OCI-LY1 (cell line): ENCODE results near the gene GNG13.

Source experiments
- H2AFZ ChIP-seq: fragments of 200-600 bp; sonication (generic), shearing (Covaris generic); 2 replicates; pipeline ENCODE4 v1.6.0; 2014; ENCODE audit warnings: antibody characterized with exemption, mild to moderate bottlenecking, low read length
- H3F3A ChIP-seq: fragments of 200-600 bp; sonication (generic), shearing (Covaris generic); 2 replicates; pipeline ENCODE4 v1.6.0; 2014; ENCODE audit warnings: mild to moderate bottlenecking, antibody characterized with exemption, low read length, moderate library complexity; ENCODE audit not compliant: insufficient read depth
- H3K27ac ChIP-seq: fragments of 200-600 bp; sonication (generic); 2 replicates; pipeline ENCODE4 v1.5.1; 2014; ENCODE audit warnings: low read length, mixed run types, mild to moderate bottlenecking, low read depth; ENCODE audit not compliant: poor library complexity, severe bottlenecking
- H3K27me3 ChIP-seq: fragments of 200-600 bp; sonication (generic); 2 replicates; pipeline ENCODE4 v1.6.0; 2014; ENCODE audit warnings: antibody characterized with exemption, mild to moderate bottlenecking, low read length, moderate library complexity; ENCODE audit not compliant: insufficient read depth
- H3K36me3 ChIP-seq: fragments of 200-600 bp; sonication (generic); 2 replicates; pipeline ENCODE4 v1.6.1; 2014; ENCODE audit warnings: mild to moderate bottlenecking, antibody characterized with exemption, low read length, moderate library complexity, mixed read lengths; ENCODE audit not compliant: insufficient read depth
- H3K4me1 ChIP-seq: fragments of 200-600 bp; sonication (generic); 2 replicates; pipeline ENCODE4 v1.5.1; 2014; ENCODE audit warnings: mild to moderate bottlenecking, low read length, moderate library complexity; ENCODE audit not compliant: insufficient read depth, severe bottlenecking
- H3K4me2 ChIP-seq: fragments of 200-600 bp; sonication (generic), shearing (Covaris generic); 2 replicates; pipeline ENCODE4 v1.6.1; 2014; ENCODE audit warnings: low read length
- H3K4me3 ChIP-seq: fragments of 200-600 bp; sonication (generic); 2 replicates; pipeline ENCODE4 v1.5.1; 2014; ENCODE audit warnings: low read length, low read depth, mild to moderate bottlenecking, mixed read lengths; ENCODE audit not compliant: poor library complexity, severe bottlenecking
- H3K79me2 ChIP-seq: fragments of 200-600 bp; shearing (Covaris generic); 2 replicates; pipeline ENCODE4 v1.6.1; 2016; ENCODE audit warnings: mixed run types, low read length, mixed read lengths; ENCODE audit not compliant: insufficient read depth
- H3K9ac ChIP-seq: fragments of 200-600 bp; sonication (generic), shearing (Covaris generic); 2 replicates; pipeline ENCODE4 v1.6.1; 2014; ENCODE audit warnings: mild to moderate bottlenecking, low read length, mixed read lengths
- H3K9me2 ChIP-seq: fragments of 200-600 bp; sonication (generic), shearing (Covaris generic); 2 replicates; pipeline ENCODE4 v1.6.1; 2014; ENCODE audit warnings: low read depth, mild to moderate bottlenecking, low read length, mixed read lengths
- H3K9me3 ChIP-seq: fragments of 200-600 bp; shearing (Covaris generic); 2 replicates; pipeline ENCODE4 v1.6.1; 2014; ENCODE audit warnings: low read length, mixed read lengths
- H4K20me1 ChIP-seq: fragments of 200-600 bp; sonication (generic), shearing (Covaris generic); 2 replicates; pipeline ENCODE4 v1.6.0; 2016; ENCODE audit warnings: mild to moderate bottlenecking, low read length; ENCODE audit not compliant: insufficient read depth
- EZH2 ChIP-seq: fragments of 200-600 bp; sonication (generic), shearing (Covaris generic); IDR thresholded peaks from 2 replicates; pipeline ENCODE4 v1.8.0; 2017; ENCODE audit warnings: borderline replicate concordance, mixed run types, mild to moderate bottlenecking, antibody characterized with exemption, low read length, moderate library complexity, mixed read lengths
- TF ChIP-seq, protein P1 (sequence below): fragments of 200-600 bp; sonication (generic), shearing (Covaris generic); IDR thresholded peaks from 2 replicates; pipeline ENCODE4 v1.5.1; 2017; ENCODE audit warnings: mild to moderate bottlenecking, antibody characterized with exemption, low read length, moderate library complexity, mixed read lengths

Gene GNG13

GRCh38 chr16:841455-842060 lies 41.0 kb upstream of the GNG13 start:
- no peaks in the 10 kb centered on the region; the same call in 1 of the 2 replicates for H3K36me3 ChIP-seq
- H3K79me2 ChIP-seq, result no peaks in the 10 kb centered on the region
- H3K4me3 ChIP-seq, result no peak overlapping the region
- no peaks in the 10 kb centered on the region for H3K9me2 ChIP-seq
- TF ChIP-seq EZH2, result no peak
- TF ChIP-seq, protein P1, sequence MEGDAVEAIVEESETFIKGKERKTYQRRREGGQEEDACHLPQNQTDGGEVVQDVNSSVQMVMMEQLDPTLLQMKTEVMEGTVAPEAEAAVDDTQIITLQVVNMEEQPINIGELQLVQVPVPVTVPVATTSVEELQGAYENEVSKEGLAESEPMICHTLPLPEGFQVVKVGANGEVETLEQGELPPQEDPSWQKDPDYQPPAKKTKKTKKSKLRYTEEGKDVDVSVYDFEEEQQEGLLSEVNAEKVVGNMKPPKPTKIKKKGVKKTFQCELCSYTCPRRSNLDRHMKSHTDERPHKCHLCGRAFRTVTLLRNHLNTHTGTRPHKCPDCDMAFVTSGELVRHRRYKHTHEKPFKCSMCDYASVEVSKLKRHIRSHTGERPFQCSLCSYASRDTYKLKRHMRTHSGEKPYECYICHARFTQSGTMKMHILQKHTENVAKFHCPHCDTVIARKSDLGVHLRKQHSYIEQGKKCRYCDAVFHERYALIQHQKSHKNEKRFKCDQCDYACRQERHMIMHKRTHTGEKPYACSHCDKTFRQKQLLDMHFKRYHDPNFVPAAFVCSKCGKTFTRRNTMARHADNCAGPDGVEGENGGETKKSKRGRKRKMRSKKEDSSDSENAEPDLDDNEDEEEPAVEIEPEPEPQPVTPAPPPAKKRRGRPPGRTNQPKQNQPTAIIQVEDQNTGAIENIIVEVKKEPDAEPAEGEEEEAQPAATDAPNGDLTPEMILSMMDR, result no peak
- H3K27me3 ChIP-seq, result no peaks in the 10 kb centered on the region; the same call in 1 of the 2 replicates
- H3K4me1 ChIP-seq, result no peaks in the 10 kb centered on the region
- no peak overlapping the region for H3K9ac ChIP-seq
- peaks cover 4% of the 10 kb centered on the region; the same call in 1 of the 2 replicates for H3K9me3 ChIP-seq
- no peaks in the 10 kb centered on the region for H4K20me1 ChIP-seq
- H3K4me2 ChIP-seq, result no peak overlapping the region
- H3F3A ChIP-seq, result no peaks in the 10 kb centered on the region
- no peak overlapping the region for H2AFZ ChIP-seq
- H3K27ac ChIP-seq, result no peak overlapping the region

GRCh38 chr16:840561-841454 lies 40.3 kb upstream of the GNG13 start:
- no peaks in the 10 kb centered on the region for H3F3A ChIP-seq
- H2AFZ ChIP-seq, result no peak overlapping the region
- H3K9me3 ChIP-seq, result peaks cover 9% of the 10 kb centered on the region
- no peak overlapping the region for H3K4me3 ChIP-seq
- no peaks in the 10 kb centered on the region for H3K79me2 ChIP-seq
- no peaks in the 10 kb centered on the region; the same call in 1 of the 2 replicates for H3K36me3 ChIP-seq
- no peaks in the 10 kb centered on the region; the same call in 1 of the 2 replicates for H3K27me3 ChIP-seq
- no peaks in the 10 kb centered on the region for H3K9me2 ChIP-seq
- H4K20me1 ChIP-seq, result no peaks in the 10 kb centered on the region
- no peaks in the 10 kb centered on the region for H3K4me1 ChIP-seq
- no peak for TF ChIP-seq EZH2
- TF ChIP-seq, protein P1, result no peak
- no peak overlapping the region for H3K4me2 ChIP-seq
- H3K9ac ChIP-seq, result no peak overlapping the region
- no peak overlapping the region for H3K27ac ChIP-seq

DNA sequence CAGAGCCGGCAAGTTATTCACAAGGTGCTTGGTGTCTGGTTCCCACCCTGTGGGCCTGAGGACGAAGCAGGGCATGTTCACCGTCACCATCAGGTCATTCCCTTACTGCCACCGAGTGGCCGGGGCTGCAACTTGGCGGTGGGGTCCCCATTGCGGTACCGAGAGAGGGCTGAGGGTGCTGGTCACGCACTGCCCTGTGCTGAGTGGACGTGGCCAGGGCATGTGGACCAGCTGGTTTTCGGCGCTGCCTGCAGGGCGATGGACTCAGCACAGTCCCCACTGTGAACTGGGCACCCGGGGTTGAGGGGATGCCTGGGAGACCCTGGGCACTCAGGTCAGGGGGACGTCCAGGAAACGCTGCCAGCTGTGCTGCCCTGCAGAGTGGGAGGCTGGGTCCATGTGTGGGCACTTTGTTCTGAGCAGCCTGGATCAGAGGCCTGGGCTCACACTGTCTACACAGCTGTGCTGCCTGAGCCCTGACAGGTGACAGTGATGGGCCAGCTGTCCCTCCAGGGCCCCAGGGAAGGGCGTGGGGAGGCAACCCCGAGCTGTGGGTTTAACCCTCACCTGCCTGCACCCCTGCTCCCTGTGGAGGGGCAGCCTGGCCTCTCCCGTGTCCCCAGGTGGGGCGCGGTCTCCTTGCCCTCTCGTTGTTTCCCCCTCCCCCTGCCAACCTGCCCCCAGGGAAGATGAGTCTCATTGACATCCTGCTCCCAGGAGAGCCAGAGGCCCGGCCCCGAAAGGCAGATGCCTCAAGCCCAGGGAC lies 39.3 kb upstream of the GNG13 start:
- no peak overlapping the region for H3K27ac ChIP-seq
- H3K9ac ChIP-seq, result no peak overlapping the region
- no peaks in the 10 kb centered on the region; the same call in 1 of the 2 replicates for H3K27me3 ChIP-seq
- no peaks in the 10 kb centered on the region for H3F3A ChIP-seq
- H2AFZ ChIP-seq, result no peak overlapping the region
- H3K79me2 ChIP-seq, result no peaks in the 10 kb centered on the region
- H3K4me1 ChIP-seq, result no peaks in the 10 kb centered on the region
- no peaks in the 10 kb centered on the region; the same call in 1 of the 2 replicates for H3K36me3 ChIP-seq
- TF ChIP-seq EZH2, result no peak
- TF ChIP-seq, protein P1, result no peak
- H3K4me2 ChIP-seq, result no peak overlapping the region
- no peak overlapping the region for H3K4me3 ChIP-seq
- H3K9me2 ChIP-seq, result no peaks in the 10 kb centered on the region
- H3K9me3 ChIP-seq, result peaks cover 9% of the 10 kb centered on the region
- no peaks in the 10 kb centered on the region for H4K20me1 ChIP-seq
